Measurements from ENCODE around the gene UNK. TPM values are rescaled to one million over a fixed set of nuclear protein-coding genes. Genes with fewer than 3 reads are reported as not detected.
A peak's percentile ranks its signal among the peaks of the same experiment; 100 is the strongest.

The UNK gene
- total RNA-seq, 2 donors from 2014 or later = 19.0 to 22.1 TPM

DNA sequence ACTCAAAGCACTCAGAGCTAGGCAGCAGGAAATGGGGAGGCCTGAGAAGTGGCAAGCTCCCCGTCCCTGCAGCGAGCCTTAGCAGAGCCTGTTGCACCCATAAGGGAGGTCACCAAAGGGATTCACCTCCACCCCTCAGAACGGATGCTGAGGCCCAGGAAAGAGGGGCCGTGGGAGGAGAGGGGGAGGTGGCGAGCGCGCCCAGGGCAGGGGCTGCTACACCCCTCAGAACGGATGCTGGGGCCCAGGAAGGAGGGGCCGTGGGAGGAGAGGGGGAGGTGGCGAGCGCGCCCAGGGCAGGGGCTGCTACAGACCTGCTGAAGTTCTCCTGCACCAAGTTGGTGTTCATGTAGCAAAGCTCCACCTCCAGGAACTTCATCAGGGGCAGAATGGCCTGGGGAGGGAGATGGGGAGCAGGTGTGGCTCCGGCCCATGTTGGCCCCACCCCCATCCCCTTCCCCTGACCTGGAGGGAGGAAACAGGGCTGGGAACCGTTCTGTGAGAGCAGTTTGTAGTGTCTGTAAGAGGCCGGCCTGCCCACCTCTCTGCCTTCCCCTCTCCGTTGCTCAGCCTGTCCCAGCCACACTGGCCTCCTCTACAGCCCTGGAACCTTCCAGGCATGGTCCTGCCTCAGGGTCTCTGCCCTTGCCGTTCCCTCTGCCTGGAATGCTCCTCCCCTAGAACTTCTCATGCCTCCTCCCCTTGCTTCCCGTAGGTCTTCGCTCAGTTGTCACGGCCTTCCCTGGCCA is 48.2 kb downstream of the UNK start:
- H3K27me3 Mint-ChIP-seq = no peaks in the 10 kb centered on the region
- no peaks in the 10 kb centered on the region for H3K9me3 Mint-ChIP-seq
- H3K4me1 Mint-ChIP-seq = peaks cover 19% of the 10 kb centered on the region
- H3K36me3 Mint-ChIP-seq (ENCODE audit: low read depth) = peaks cover 78% of the 10 kb centered on the region
- H3K27ac Mint-ChIP-seq = peak overlapping the region; percentile 90
- ATAC-seq (replicated peaks) = peak; percentile 39
- H3K4me3 Mint-ChIP-seq = peak overlapping the region; percentile 85

DNA sequence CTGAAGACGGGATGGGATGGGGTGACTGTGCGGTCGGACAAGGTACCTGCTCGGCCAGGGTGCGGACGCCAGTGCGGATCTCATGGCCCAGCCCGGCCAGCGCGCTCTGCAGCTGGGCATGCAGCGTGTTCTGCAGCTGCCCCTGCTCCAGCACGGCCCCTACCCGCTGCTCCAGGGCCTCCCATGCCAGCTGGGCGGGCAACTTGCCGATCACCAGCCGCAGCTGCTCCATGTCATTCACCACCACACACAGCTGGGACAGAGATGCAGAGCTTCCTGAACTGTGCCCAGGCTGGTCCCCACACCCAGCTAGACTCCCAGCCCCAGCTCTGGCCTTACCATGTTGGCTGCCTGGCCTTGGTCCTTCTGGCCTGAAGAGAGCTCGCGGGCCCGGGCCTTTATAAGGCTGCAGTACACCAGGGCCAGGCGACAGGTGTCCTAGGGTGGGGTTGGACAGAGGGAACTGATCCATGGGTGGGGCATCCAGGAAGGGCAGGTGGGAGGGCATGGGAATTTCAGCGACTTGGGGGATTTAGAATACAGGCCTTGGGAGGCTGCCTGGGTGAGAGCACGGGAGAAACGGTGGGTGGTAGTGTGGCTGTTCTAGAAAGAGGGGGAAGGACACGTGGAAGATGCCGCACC is 49.8 kb downstream of the UNK start:
- peak overlapping the region; percentile 15 for H3K4me3 Mint-ChIP-seq
- peak overlapping the region; percentile 90 for H3K27ac Mint-ChIP-seq
- no peak for ATAC-seq (replicated peaks)
- peaks cover 85% of the 10 kb centered on the region for H3K36me3 Mint-ChIP-seq (ENCODE audit: low read depth)
- no peaks in the 10 kb centered on the region for H3K9me3 Mint-ChIP-seq
- H3K4me1 Mint-ChIP-seq = peaks cover 19% of the 10 kb centered on the region
- H3K27me3 Mint-ChIP-seq = no peaks in the 10 kb centered on the region

DNA sequence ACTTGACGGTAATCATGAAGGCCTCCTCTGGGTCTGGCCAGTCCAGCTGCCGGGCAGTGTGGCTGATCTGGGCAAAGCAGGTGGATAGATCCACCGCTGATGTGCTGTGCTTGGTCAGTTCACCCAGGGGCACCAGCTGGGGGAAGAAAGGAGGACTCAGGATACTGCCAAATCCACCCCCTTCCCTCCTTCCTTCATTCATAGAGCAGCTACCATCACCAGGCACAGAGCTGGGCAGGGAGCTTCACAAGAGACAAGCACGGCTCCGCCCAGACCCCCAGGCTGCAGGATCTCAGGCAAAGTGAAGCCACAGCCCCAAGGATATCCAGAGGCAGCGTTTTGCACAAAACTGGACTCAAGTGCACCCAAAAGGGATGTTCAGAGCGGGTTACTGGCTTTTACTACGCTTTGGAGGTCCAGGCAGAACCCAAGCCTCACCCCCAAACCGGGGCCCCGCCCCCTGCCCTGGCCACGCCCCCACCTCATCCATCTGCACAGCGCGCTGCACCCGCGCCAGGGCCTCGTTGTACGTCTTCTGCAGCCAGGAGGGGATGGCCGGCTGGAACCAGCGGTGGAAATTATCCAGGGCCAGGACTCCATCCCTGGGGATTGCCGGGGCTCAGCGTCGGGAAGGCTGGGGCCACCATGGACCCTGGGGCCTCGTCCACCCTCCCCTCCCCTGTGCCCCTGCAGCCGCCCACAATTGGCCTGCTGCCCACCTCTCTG is 50.5 kb downstream of the UNK start:
- Mint-ChIP-seq H3K4me3 (peak overlapping the region; percentile 15), H3K4me1 (peaks cover 19% of the 10 kb centered on the region), H3K36me3 (ENCODE audit: low read depth) (peaks cover 85% of the 10 kb centered on the region), H3K27ac (peak overlapping the region; percentile 61), H3K9me3 (no peaks in the 10 kb centered on the region), H3K27me3 (no peaks in the 10 kb centered on the region)
- ATAC-seq (replicated peaks) = no peak

DNA sequence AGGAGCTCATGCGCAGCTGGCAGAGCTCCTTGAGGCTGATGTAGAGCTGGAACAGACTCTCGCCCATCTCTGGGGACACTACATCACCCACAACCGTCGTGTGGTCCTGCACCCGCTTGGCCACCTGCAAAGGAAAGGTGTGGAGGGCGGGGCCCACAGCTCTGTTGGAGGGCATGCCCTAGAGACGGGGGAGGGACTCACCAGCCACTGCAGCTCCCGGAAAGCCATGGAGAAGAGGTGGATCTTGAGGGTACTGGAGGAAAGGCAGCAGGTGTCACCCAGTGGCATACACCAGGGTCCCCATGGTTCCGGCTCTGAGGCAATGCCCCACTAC is 51.0 kb downstream of the UNK start:
- Mint-ChIP-seq H3K9me3 (no peaks in the 10 kb centered on the region), H3K4me3 (no peak overlapping the region), H3K4me1 (peaks cover 19% of the 10 kb centered on the region), H3K27ac (no peak overlapping the region), H3K27me3 (no peaks in the 10 kb centered on the region), H3K36me3 (ENCODE audit: low read depth) (peaks cover 85% of the 10 kb centered on the region)
- no peak for ATAC-seq (replicated peaks)

DNA sequence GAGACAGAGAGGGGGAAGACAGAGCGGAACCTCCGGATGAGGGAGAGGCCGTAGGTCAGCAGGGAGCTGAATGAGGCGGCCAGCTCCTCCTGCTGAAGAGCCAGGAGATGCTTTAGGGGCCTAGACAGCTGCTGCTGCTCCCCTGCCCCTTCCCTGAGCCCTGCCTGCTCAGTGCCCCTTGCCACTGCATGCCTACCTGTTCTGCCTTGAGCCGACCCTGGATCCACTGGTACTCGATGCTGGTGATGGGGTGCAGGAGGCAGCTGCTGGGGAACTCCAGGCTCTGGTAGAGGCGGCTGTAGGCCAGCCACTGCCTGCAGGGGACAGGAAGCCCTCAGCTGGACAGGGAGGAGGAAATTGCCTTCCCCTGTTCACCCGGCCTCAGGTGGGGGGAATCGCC is 52.0 kb downstream of the UNK start:
- ATAC-seq (replicated peaks) = no peak
- Mint-ChIP-seq H3K36me3 (ENCODE audit: low read depth) (peaks cover 84% of the 10 kb centered on the region), H3K4me3 (no peak overlapping the region), H3K9me3 (no peaks in the 10 kb centered on the region), H3K27ac (no peak overlapping the region), H3K27me3 (no peaks in the 10 kb centered on the region), H3K4me1 (peaks cover 19% of the 10 kb centered on the region)

DNA sequence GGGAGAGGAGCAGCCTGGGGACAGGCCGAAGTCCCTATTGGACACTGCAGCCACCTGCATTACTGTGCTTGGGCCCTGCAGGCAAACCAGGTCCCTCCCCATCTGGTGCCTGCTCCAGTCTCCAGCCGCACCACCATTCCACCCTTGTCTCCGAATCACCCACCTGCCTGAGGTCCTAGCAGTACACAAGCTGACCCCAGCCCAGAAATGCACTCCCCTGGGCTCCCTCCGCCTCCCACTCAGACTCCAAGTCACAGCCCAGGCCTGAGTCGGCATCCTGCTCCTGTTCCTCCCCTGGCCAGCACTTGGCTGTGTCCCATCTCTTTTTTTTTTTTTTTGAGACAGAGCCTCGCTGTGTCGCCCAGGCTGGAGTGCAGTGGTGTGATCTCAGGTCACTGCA is 53.3 kb downstream of the UNK start:
- no peak for ATAC-seq (replicated peaks)
- no peak overlapping the region for H3K4me3 Mint-ChIP-seq
- peaks cover 82% of the 10 kb centered on the region for H3K36me3 Mint-ChIP-seq (ENCODE audit: low read depth)
- H3K4me1 Mint-ChIP-seq = peaks cover 12% of the 10 kb centered on the region
- no peaks in the 10 kb centered on the region for H3K27me3 Mint-ChIP-seq
- H3K27ac Mint-ChIP-seq = no peak overlapping the region
- H3K9me3 Mint-ChIP-seq = no peaks in the 10 kb centered on the region

DNA sequence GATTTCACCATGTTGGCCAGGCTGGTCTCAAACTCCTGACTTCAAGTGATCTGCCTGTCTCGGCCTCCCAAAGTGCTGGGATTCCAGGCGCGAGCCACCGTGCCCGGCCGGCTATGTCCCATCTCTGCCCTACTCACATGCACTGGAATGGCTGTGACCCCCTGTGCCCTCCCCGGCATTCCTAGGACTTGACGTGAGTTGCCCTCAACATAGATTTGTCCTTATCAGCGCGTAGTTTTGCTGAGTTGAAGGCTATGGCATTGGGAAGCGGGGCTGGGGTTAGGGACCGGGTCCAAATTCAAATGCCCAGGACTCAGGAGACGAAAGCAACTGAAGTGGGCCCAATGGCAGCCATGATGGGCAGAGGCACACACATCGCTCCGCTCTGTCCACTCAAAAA is 53.8 kb downstream of the UNK start:
- ATAC-seq (replicated peaks) = no peak
- Mint-ChIP-seq H3K9me3 (no peaks in the 10 kb centered on the region), H3K4me3 (no peak overlapping the region), H3K27me3 (no peaks in the 10 kb centered on the region), H3K4me1 (peaks cover 7% of the 10 kb centered on the region), H3K36me3 (ENCODE audit: low read depth) (peaks cover 82% of the 10 kb centered on the region), H3K27ac (no peak overlapping the region)

DNA sequence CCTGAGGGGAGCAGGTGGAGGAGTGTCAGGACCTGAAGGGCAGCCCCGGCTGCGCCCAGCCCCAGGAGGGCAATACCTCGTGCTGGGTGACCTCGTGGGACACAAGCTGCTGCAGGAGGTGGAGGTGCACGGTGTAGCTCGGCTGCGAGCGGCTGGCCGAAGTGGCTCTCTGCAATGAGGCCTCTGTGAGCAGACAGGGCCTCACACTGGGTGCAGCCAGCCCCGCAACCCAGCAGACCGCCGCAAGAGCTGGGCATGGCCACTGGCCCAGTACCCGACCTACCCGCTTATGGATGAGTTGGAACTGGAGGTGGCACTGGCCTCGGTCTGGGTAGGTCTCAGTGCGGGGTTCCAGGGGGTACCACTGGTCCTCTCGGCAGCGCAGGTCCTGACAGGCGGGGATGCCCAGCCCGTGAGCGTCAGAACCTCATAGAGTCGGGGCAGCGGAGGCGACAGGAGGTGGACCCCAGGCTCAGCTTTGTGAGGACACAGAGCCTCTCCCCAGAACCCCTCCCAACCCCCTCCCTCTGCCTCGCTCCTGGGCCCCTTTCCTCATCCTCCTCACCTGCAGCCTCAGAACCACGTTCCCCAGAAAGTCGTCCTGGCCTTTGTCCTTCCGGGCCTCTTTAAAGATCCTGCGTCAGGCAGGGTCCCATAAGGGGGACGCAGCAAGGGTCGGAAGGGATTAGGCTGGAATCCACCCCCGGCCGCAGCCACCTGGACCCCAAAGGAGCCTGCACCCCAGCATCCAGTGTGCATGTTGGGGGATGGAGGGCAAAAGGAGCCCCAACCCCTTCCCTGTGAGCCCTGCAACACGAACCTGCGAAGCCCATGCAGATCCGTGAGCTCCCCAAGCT is 55.6 kb downstream of the UNK start:
- no peaks in the 10 kb centered on the region for H3K27me3 Mint-ChIP-seq
- H3K36me3 Mint-ChIP-seq (ENCODE audit: low read depth) = peaks cover 76% of the 10 kb centered on the region
- H3K9me3 Mint-ChIP-seq = no peaks in the 10 kb centered on the region
- ATAC-seq (replicated peaks) = no peak
- H3K4me3 Mint-ChIP-seq = no peak overlapping the region
- no peak overlapping the region for H3K27ac Mint-ChIP-seq
- no peaks in the 10 kb centered on the region for H3K4me1 Mint-ChIP-seq

DNA sequence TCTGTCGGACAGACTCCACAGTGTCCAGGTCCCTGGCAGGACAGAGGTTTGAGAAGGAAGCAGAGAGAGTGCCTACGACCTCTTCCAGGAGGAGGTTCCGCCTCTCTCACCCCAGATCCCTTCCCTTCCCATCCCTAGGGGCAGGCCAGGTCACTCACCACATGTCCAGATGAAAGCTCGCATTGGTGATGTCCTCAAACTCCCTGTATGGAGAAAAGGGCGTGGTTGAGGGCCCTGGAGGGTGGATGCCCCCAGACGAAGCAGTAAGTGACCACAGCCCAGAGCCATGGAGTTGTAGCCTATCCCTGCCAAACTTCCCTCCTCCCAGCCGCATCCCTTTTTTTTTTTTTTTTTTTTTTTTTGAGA is 56.2 kb downstream of the UNK start:
- H3K27me3 Mint-ChIP-seq = no peaks in the 10 kb centered on the region

DNA sequence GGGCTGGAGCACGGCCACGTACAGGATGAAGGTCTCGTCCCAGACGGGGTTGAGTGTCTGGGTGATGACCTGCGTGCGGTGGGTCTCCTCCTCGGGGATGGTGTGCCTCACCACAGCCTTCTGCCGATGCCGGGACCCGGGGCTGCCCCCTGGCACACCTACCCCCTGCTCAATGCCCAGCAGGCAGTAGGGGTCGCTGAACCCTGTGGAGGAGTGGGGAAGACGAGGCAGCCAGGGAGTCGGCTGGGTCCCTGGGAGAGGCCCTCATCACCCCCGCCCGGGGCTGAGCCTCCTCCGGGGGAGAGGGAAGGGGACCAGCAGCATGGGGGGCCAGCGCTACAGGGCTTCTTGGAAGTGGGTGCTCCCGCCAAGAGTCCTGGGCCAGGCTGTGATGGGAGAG is 57.8 kb downstream of the UNK start:
- Mint-ChIP-seq H3K4me1 (no peaks in the 10 kb centered on the region), H3K4me3 (peak overlapping the region; percentile 88), H3K36me3 (ENCODE audit: low read depth) (peaks cover 84% of the 10 kb centered on the region), H3K27ac (no peak overlapping the region), H3K9me3 (no peaks in the 10 kb centered on the region), H3K27me3 (no peaks in the 10 kb centered on the region)
- ATAC-seq (replicated peaks) = no peak

More for the DNA sequence above, 56.2 kb downstream of the UNK start:
- Mint-ChIP-seq H3K9me3 (no peaks in the 10 kb centered on the region), H3K36me3 (ENCODE audit: low read depth) (peaks cover 81% of the 10 kb centered on the region), H3K4me3 (no peak overlapping the region), H3K27ac (no peak overlapping the region), H3K4me1 (no peaks in the 10 kb centered on the region)
- no peak for ATAC-seq (replicated peaks)

DNA sequence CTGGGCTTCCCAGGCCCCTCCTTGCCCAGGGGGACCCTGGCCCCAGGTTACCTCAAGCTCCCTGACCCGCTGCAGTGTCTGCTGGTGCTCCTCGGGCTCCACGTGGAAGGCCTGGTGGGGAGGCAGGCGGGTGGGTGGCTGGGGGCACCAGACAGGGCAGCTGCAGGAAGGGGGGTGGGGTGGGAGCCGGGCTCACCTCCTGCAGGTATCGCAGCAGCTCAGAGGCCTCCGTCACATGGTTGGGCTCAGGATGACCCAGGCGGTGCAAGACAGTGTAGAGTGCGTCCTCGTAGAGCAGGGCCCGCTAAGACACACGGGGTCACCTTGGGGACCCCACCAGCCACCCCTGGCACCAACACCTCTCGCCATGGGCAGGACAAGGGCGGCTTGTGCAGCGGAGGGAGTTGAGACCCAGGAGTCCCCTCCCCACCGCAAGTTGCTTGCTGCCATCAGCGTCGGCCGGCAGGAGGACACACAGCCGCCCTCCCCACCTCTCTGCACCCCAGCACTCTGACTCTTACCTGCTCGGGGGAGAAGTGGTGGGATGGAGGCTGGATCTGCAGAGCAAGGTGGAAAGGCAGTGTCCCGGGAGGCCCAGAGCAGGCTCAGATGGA is 58.5 kb downstream of the UNK start:
- no peaks in the 10 kb centered on the region for H3K27me3 Mint-ChIP-seq
- H3K27ac Mint-ChIP-seq = peak overlapping the region; percentile 93
- no peaks in the 10 kb centered on the region for H3K4me1 Mint-ChIP-seq
- H3K9me3 Mint-ChIP-seq = no peaks in the 10 kb centered on the region
- peak overlapping the region; percentile 88 for H3K4me3 Mint-ChIP-seq
- peak; percentile 17 for ATAC-seq (replicated peaks)
- peaks cover 84% of the 10 kb centered on the region for H3K36me3 Mint-ChIP-seq (ENCODE audit: low read depth)

DNA sequence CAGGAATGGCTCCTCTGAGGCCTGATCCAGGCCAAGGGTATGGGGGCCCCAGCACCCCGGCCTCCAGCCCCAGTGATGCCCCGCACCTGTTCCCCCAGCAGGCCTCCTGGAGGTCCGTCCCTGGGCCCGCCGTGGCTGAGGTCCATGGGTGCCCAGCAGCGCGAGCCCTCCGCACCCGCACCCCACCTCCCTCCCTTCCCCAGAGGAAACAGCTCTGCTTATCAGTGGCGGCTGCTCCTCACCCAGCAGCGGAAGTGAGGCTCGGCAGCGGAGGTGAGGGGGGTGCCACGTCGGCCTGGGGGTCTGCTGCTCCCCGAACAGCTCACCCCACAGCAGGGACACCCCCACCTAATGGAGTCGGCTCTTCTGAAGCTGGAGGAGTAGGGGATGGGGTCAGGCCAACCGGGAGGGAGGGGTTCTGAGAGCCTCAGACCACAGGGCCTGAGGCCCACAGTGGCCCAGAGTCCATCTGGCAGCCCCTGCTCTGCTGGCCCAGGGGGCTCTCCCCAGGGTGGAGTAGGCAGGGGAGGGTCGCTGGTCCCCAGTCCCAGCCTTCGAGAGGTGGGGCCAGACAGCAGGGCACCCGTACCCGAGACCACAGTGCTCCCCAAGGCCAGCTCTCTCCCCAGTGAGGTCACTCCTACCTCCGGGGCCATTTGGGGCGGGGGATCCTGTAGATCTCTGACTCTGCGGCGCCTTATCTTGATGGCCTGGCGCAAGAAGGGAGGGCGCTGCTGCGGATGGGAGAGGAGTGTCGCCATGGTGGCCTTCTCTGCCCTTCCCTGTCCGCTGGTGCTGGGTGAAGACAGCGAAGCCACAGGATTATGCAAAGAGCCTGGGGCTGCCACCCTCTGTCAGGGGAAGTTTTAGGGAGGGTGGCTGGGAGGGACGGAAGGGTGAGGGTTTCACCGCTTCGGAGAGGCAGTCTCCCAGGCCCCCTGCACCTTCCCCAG is 59.2 kb downstream of the UNK start, which contains the start of gene UNC13D:
TSS of gene UNC13D (minus strand) at position 828 of the 953 bp plus-strand sequence. CDS start at position 761, 67 bp downstream.
- Mint-ChIP-seq H3K4me1 (no peaks in the 10 kb centered on the region), H3K27ac (peak within 1 kb of the TSS; percentile 93), H3K9me3 (no peaks in the 10 kb centered on the region), H3K36me3 (ENCODE audit: low read depth) (peaks cover 84% of the 10 kb centered on the region), H3K27me3 (no peaks in the 10 kb centered on the region), H3K4me3 (peak within 1 kb of the TSS; percentile 88)
- ATAC-seq (replicated peaks) = peak; percentile 63

DNA sequence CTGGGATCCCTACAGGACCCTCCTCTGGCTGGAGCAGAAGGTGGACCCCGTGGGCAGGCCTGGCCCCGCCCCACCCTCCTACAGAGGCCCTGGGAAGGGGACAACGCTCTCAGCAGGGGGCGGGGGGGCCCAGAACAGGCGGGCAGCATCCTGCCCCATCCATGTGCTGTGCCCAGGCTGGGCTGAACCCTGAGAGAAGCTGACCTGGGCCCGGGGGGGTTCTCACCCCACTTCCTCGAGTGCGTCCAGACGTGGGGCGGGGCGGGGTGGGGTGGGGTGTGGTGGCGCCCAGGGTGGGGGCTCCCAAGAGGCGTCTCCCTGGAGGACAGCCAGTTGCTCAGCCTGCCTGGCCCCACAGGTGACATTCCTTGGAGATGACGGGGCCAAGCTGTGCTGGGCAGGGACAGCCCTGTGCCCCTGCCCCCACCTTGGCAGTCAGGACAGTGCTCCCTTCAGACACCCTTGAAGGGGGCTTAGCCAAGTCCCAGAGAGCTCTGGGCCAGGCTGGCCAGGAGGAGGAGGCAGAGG is 60.0 kb downstream of the UNK start:
- Mint-ChIP-seq H3K4me1 (no peaks in the 10 kb centered on the region), H3K27ac (peak overlapping the region; percentile 93), H3K4me3 (peak overlapping the region; percentile 88), H3K9me3 (no peaks in the 10 kb centered on the region), H3K27me3 (no peaks in the 10 kb centered on the region), H3K36me3 (ENCODE audit: low read depth) (peaks cover 84% of the 10 kb centered on the region)
- ATAC-seq (replicated peaks) = peak; percentile 33

Measured in activated T-helper 17 cell treated with anti-CD3 and anti-CD28 coated beads, Interleukin-2, amount 50 U/mL, for 72 hours (primary cell).